Measurements from ENCODE around the gene TRAF7.
"Not testable (repeated sequence)": the region's sequence is repeated elsewhere in the genome, so short reads cannot be mapped to it uniquely, and the experiment has no call there.

DNA sequence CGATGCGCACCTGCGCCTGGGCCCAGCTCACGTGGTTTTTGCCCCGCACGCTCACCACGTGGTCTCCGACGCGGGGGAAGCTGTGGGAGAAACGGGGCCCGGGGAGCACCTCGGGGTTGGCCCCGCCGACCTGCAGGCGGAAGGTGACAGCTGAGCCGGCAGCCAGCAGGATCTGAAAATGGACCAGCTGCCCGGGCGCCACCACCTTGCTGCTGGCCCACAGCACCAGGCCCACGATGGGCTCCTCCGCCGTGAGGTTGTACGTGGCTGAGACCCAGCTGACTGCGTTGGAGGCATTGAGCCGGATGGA lies 46.4 kb upstream of the TRAF7 start:
- TF ChIP-seq, protein P1, sequence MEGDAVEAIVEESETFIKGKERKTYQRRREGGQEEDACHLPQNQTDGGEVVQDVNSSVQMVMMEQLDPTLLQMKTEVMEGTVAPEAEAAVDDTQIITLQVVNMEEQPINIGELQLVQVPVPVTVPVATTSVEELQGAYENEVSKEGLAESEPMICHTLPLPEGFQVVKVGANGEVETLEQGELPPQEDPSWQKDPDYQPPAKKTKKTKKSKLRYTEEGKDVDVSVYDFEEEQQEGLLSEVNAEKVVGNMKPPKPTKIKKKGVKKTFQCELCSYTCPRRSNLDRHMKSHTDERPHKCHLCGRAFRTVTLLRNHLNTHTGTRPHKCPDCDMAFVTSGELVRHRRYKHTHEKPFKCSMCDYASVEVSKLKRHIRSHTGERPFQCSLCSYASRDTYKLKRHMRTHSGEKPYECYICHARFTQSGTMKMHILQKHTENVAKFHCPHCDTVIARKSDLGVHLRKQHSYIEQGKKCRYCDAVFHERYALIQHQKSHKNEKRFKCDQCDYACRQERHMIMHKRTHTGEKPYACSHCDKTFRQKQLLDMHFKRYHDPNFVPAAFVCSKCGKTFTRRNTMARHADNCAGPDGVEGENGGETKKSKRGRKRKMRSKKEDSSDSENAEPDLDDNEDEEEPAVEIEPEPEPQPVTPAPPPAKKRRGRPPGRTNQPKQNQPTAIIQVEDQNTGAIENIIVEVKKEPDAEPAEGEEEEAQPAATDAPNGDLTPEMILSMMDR (conservative IDR thresholded peaks at IDR 0.05): not testable (repeated sequence)
- not testable (repeated sequence) for TF ChIP-seq ZFX (IDR thresholded peaks at IDR 0.05)
